AG09309 (cell line): ENCODE data around the gene XAGE1B.
"Not testable (repeated sequence)": the region's sequence is repeated elsewhere in the genome, so short reads cannot be mapped to it uniquely, and the experiment has no call there.

Experiments used
- DNase-seq: peaks from one replicate; pipeline ENCODE4 v3.0.0-alpha.2; 2010; ENCODE audit warnings: low read depth
- H3K4me3 ChIP-seq: 2 replicates; pipeline ENCODE4 v1.5.1; 2011; ENCODE audit warnings: mild to moderate bottlenecking, low read depth, low read length, moderate library complexity; ENCODE audit not compliant: control insufficient read depth
- CTCF ChIP-seq: IDR thresholded peaks from 2 replicates; pipeline ENCODE4 v1.5.1; 2011; ENCODE audit warnings: mild to moderate bottlenecking, low read depth, low read length, inconsistent platforms; ENCODE audit not compliant: insufficient read depth, control insufficient read depth; ENCODE audit errors: missing control alignments

XAGE1B gene

GRCh38 chrX:52516987-52517325 lies at the start of gene XAGE1B:
Gene XAGE1B, minus strand, starts transcription at chrX:52517063. Its CDS starts 1,536 bp downstream, at chrX:52515527.
- H3K4me3 ChIP-seq, DNase-seq: not testable (repeated sequence)

GRCh38 chrX:52563105-52563504 lies 46.2 kb upstream of the XAGE1B start:
- no peak for DNase-seq
- no peak for TF ChIP-seq CTCF
- no peak overlapping the region for H3K4me3 ChIP-seq

DNA sequence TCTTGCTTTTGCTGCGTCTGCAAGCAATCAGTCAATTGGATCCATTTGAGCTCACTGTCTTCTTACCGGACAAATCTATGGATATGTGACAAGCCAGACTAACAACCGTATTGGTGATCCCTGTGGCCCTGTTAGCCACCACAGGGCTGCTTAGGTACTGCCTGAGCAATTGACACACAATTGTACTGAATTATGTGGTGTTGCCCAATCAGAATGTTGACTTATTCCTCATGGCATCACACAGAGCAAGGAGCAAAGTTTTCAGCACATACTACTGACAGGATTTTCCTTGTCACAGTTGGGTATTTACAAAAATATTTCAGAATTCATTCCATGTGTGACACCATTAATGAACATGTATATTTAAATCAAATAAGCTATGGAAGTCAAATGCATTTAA lies 41.3 kb upstream of the XAGE1B start:
- H3K4me3 ChIP-seq = no peak overlapping the region
- no peak for TF ChIP-seq CTCF
- DNase-seq = no peak

GRCh38 chrX:52556741-52557140 lies 39.9 kb upstream of the XAGE1B start:
- no peak overlapping the region for H3K4me3 ChIP-seq
- no peak for TF ChIP-seq CTCF
- no peak for DNase-seq

- DNase-seq = no peak
- no peak for TF ChIP-seq CTCF
These were observed 37.3 kb upstream of the XAGE1B start for GRCh38 chrX:52553995-52554642.

GRCh38 chrX:52548769-52549168 lies 31.9 kb upstream of the XAGE1B start:
- DNase-seq, H3K4me3 ChIP-seq: not testable (repeated sequence)

More at GRCh38 chrX:52553995-52554642, 37.3 kb upstream of the XAGE1B start:
- no peak overlapping the region for H3K4me3 ChIP-seq

DNA sequence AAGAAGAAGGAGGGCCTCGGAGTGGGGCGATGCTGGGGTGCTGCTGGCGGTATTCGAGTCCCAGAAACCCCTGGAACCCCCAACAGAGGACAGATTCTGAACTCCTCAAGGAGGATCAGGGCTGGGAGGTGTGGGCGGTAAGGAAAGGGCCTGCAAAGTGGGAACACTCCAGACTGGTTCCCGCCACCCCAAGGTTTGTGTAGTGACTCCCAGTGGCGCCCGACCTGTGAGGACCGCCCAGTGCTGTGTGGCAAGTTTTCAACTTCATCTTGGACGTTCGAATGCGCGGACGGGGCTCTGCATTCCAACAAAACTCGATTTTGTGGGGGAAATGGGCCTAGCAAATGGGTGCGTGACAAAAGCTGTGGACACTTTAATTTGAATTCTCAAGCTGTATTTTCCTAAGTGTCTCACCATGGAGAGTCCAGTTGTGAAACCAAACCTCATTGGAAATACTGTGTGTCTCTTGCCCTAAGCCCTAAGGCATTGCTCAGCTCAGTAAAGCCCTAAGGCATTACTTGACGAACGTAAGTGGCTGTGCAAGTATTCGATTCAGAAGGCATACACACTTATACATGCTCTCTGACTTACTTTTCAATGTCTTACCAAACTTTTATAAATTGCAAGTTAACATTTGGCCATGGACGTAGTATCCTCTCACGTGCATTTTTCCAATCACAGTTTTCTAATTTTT lies 27.4 kb upstream of the XAGE1B start:
- DNase-seq = no peak
- H3K4me3 ChIP-seq = no peak overlapping the region
- TF ChIP-seq CTCF = no peak

- TF ChIP-seq CTCF = no peak
- H3K4me3 ChIP-seq = no peak overlapping the region
- no peak for DNase-seq
These were observed 25.4 kb upstream of the XAGE1B start for GRCh38 chrX:52542311-52542710.

DNA sequence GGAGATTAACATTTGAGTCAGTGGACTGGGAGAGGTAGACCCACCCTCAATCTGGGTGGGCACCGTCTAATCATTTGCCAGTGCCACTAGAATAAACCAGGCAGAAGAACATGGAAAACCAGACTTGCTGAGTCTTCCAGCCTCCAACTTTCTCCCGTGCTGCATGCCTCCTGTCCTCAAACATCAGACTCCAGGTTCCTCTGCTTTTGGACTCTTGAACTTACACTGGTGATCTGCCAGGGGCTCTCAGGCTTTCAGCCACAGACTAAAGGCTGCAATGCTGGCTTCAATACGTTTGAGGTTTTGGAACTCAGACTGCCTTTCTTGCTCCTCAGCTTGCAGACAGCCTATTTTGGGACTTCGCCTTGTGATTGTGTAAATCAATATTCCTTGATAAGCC lies 24.2 kb upstream of the XAGE1B start:
- DNase-seq, H3K4me3 ChIP-seq: not testable (repeated sequence)

DNA sequence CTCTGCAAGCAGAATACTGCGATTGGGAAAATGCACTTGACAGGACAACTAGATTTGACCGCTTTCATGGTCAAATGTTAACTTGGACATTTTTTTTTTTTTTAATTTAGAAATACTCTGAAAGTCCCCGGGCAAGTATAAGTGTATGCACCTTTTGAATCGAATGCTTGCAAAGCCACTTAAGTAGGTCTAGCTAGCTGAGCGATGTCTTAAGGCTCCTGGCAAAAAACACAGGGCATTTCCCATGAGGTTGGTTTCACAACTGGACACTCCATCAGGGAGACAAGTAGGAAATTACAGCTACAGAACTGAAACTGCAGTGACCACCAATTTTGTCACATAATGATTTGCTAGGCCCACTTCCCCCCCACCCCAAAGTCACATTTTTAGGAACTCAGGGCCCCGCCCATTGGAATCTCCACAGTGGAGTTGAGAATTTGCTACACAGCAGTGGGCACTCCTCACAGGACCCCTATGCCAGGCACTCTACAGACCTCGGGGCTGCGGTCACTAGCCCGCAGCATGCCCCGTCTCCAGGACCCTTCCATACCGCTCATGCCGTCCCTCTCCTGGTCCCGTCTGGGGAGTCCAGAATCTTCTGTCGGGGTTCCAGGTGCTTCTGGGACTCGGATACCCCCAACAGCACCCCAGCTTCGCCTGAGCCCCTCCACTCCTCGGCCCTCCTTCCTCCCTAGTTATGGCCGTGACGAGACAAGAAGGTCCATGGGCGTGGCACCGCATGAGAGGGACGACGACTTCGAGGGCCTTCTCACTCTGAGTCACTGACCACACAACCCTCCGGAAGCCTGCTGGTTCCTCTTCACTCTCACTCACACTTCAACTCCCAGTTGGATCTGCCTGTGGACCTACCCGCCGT lies 515 bp downstream of the XAGE1B start:
- H3K4me3 ChIP-seq, DNase-seq: not testable (repeated sequence)

GRCh38 chrX:52511126-52511525 lies 5.7 kb downstream of the XAGE1B start:
- DNase-seq, H3K4me3 ChIP-seq: not testable (repeated sequence)
